OCI-LY7 (cell line): Measurements from ENCODE around the gene ANKRD35. TPM values are rescaled to one million over a fixed set of nuclear protein-coding genes. Genes with fewer than 3 reads are reported as not detected.

Source experiments
- BruUV-seq: library from RNA; stranded (reverse); fragments of 400-500 nt; replicated peaks from 2 replicates; lab custom pipeline; 2021; lab: Mats Ljungman, UMichigan
- CTCF ChIA-PET: fragments of 300-600 bp; sonication (Branson Sonifier 250); formaldehyde crosslinking; loops from one replicate; lab custom pipeline; 2022; ENCODE audit warnings: antibody characterized with exemption; ENCODE audit not compliant: unreplicated experiment; lab: Charles Lee
- POLR2A ChIA-PET: fragments of 300-600 bp; sonication (Branson Sonifier 250); formaldehyde crosslinking; loops from one replicate; lab custom pipeline; 2022; ENCODE audit warnings: antibody characterized with exemption; lab: Charles Lee
- DNase-seq: peaks from one replicate; pipeline ENCODE4 v3.0.0-alpha.2; 2015; ENCODE audit warnings: low spot score
- H2AFZ ChIP-seq: fragments of 200-600 bp; sonication (generic), shearing (Covaris generic); 2 replicates; pipeline ENCODE4 v1.6.1; 2014; ENCODE audit warnings: mild to moderate bottlenecking, antibody characterized with exemption, low read length, moderate library complexity
- H3K27ac ChIP-seq: fragments of 200-600 bp; sonication (generic); 2 replicates; pipeline ENCODE4 v1.5.1; 2014; ENCODE audit warnings: mixed run types, low read depth, mild to moderate bottlenecking, moderate library complexity, low read length, inconsistent platforms; ENCODE audit not compliant: poor library complexity, severe bottlenecking
- H3K36me3 ChIP-seq: fragments of 200-600 bp; sonication (generic); 2 replicates; pipeline ENCODE4 v1.6.1; 2014; ENCODE audit warnings: mild to moderate bottlenecking, antibody characterized with exemption, low read length, moderate library complexity, mixed read lengths; ENCODE audit not compliant: insufficient read depth
- H3K4me1 ChIP-seq: fragments of 200-600 bp; sonication (generic); 2 replicates; pipeline ENCODE4 v1.5.1; 2014; ENCODE audit warnings: mild to moderate bottlenecking, low read length; ENCODE audit not compliant: insufficient read depth, poor library complexity, severe bottlenecking
- H3K4me2 ChIP-seq: fragments of 200-600 bp; sonication (generic); 2 replicates; pipeline ENCODE4 v1.6.1; 2014; ENCODE audit warnings: mild to moderate bottlenecking, low read length
- H3K4me3 ChIP-seq: fragments of 200-600 bp; sonication (generic); 2 replicates; pipeline ENCODE4 v1.5.1; 2014; ENCODE audit warnings: mild to moderate bottlenecking, low read depth, low read length; ENCODE audit not compliant: poor library complexity, severe bottlenecking
- H3K79me2 ChIP-seq: fragments of 200-600 bp; sonication (generic); 2 replicates; pipeline ENCODE4 v1.6.1; 2016; ENCODE audit warnings: low read depth, mild to moderate bottlenecking, low read length, moderate library complexity, mixed read lengths; ENCODE audit not compliant: insufficient read depth
- H3K9me2 ChIP-seq: fragments of 200-600 bp; sonication (generic); 2 replicates; pipeline ENCODE4 v1.6.1; 2016; ENCODE audit warnings: mild to moderate bottlenecking, low read length, mixed read lengths; ENCODE audit not compliant: insufficient read depth
- H3K9me3 ChIP-seq: fragments of 200-600 bp; sonication (generic); 2 replicates; pipeline ENCODE4 v1.6.1; 2014; ENCODE audit warnings: mild to moderate bottlenecking, mixed run types, low read length, mixed read lengths
- H4K20me1 ChIP-seq: fragments of 200-600 bp; sonication (generic); 2 replicates; pipeline ENCODE4 v1.6.1; 2014; ENCODE audit warnings: mild to moderate bottlenecking, antibody characterized with exemption, low read length, moderate library complexity, mixed read lengths; ENCODE audit not compliant: insufficient read depth
- CTCF ChIP-seq: fragments of 200-600 bp; sonication (generic); conservative IDR thresholded peaks from 2 replicates; pipeline ENCODE4 v1.5.1; 2014; ENCODE audit warnings: mild to moderate bottlenecking, antibody characterized with exemption, low read length, moderate library complexity, mixed read lengths
- EZH2phosphoT487 ChIP-seq: fragments of 200-600 bp; sonication (generic); IDR thresholded peaks from 2 replicates; pipeline ENCODE4 v1.6.1; 2018; ENCODE audit warnings: low read depth, borderline replicate concordance, mild to moderate bottlenecking, mixed run types, antibody characterized with exemption, low read length, moderate library complexity, mixed read lengths
- intact Hi-C: fragments of 100-400 bp; cut with micrococcal nuclease; formaldehyde crosslinking; loops from one replicate; pipeline ENCODE4 v1.10.0; 2022; ENCODE audit not compliant: unreplicated experiment
- total RNA-seq, 2 experiments: library from RNA; depleted of rRNA in 1 of 2; stranded (reverse); fragments of >200 nt in 1 of 2; shearing (Covaris generic) in 1 of 2; gene quantifications; 2 replicates each; pipeline ENCODE4 v1.2.3, GENCODE V29; 2014 to 2022

ANKRD35 gene
- total RNA-seq, 2 experiments from 2014 or later = not detected

- Histone ChIP-seq H3K9me3 (no peaks in the 10 kb centered on the region), H3K27ac (no peak overlapping the region), H3K36me3 (peaks cover 50% of the 10 kb centered on the region), H3K9me2 (no peaks in the 10 kb centered on the region), H3K4me2 (no peak overlapping the region), H4K20me1 (no peaks in the 10 kb centered on the region), H3K79me2 (no peaks in the 10 kb centered on the region), H3K4me3 (no peak overlapping the region), H2AFZ (no peak overlapping the region), H3K4me1 (peaks cover 33% of the 10 kb centered on the region)
- no TSS peak for BruUV-seq
- POLR2A ChIA-PET = interaction anchor here (0.7 to 6.2 kb wide), 5 partner anchors 11 to 117 kb away, joined by 3 to 65 read pairs (median 4); partner anchors contain the start of genes ANKRD34A, PIAS3 and POLR3GL
- CTCF ChIA-PET = interaction anchor here (1.5 to 4.9 kb wide), 2 partner anchors 11 to 20 kb away, joined by 3 to 44 read pairs; partner anchors contain the start of gene PIAS3
- TF ChIP-seq EZH2phosphoT487 (no peak), CTCF (no peak)
- intact Hi-C loops = loop anchor here (5.0 kb wide), 1 partner anchor 129 kb away; no protein-coding TSS in a partner anchor
- DNase-seq = no peak
These were observed 37.8 kb downstream of the ANKRD35 start for GRCh38 chr1:145847827-145848226.

DNA sequence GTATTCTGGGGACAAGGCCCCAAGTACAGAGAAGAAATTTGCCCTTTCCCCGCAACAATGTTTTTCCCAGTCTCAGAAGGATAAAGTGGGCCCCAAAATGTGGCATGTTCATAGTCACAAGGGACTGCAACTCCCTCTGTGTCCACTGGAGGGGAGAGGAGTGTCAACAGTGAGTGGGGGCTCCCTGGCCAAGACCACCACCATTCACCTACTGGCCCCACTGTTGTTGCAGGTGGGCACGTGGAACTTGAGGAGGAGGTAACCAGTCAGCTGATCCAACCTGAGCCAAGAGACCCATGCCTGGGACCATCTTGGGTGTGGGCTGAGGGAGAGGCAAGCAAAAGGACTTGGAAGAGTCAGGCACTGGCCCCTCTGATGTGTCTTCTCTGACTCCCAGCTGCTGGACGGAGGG, 39.5 kb downstream of the ANKRD35 start:
- Histone ChIP-seq H2AFZ (peak overlapping the region; percentile 80), H3K79me2 (no peaks in the 10 kb centered on the region), H3K4me1 (peaks cover 33% of the 10 kb centered on the region), H3K4me3 (peak overlapping the region; percentile 72), H3K36me3 (peaks cover 66% of the 10 kb centered on the region), H3K4me2 (peak overlapping the region; percentile 99), H3K9me2 (no peaks in the 10 kb centered on the region), H4K20me1 (no peaks in the 10 kb centered on the region), H3K27ac (peak overlapping the region; percentile 92), H3K9me3 (no peaks in the 10 kb centered on the region)
- DNase-seq = peak; percentile 59
- ChIA-PET POLR2A (interaction anchor here (0.5 to 6.2 kb wide), 4 partner anchors 9 to 565 kb away, joined by 3 to 65 read pairs (median 3); partner anchors contain the start of genes PIAS3, POLR3C and RNF115), CTCF (interaction anchor here (2.4 to 4.9 kb wide), 2 partner anchors 12 to 18 kb away, joined by 12 to 44 read pairs; partner anchors contain the start of gene PIAS3)
- TF ChIP-seq CTCF = peak; percentile 74
- no peak for TF ChIP-seq EZH2phosphoT487
- intact Hi-C loops = loop anchor here (5.0 kb wide), 1 partner anchor 131 kb away; no protein-coding TSS in a partner anchor
- no TSS peak for BruUV-seq
